IMR-90 (cell line): Measurements from ENCODE around the gene RUBCN. TPM values are rescaled to one million over a fixed set of nuclear protein-coding genes. Genes with fewer than 3 reads are reported as not detected.
A peak's percentile ranks its signal among the peaks of the same experiment; 100 is the strongest.
"Not testable (repeated sequence)": the region's sequence is repeated elsewhere in the genome, so short reads cannot be mapped to it uniquely, and the experiment has no call there.

Experiments used
- ATAC-seq: fragments of 200-7000 bp; cut with Tn5 transposase; 2 replicates; pipeline ENCODE4 v1.9.1; 2020; ENCODE audit warnings: low read depth, mild to moderate bottlenecking, moderate library complexity
- BruUV-seq: library from RNA; stranded (reverse); fragments of 400-500 nt; replicated peaks from 2 replicates; lab custom pipeline; 2021; lab: Mats Ljungman, UMichigan
- CTCF ChIA-PET: fragments of 300-600 bp; formaldehyde crosslinking; extraction: SDS; loops from one replicate; lab custom pipeline; 2021; ENCODE audit warnings: antibody characterized with exemption; lab: Yijun Ruan, JAX
- POLR2A ChIA-PET: fragments of 300-600 bp; sonication (Branson Sonifier 250); formaldehyde crosslinking; loops from one replicate; lab custom pipeline; 2022; ENCODE audit warnings: antibody characterized with exemption; ENCODE audit not compliant: unreplicated experiment; lab: Charles Lee
- DNase-seq: peaks from one replicate; pipeline ENCODE4 v3.0.0; 2013
- H2AFZ ChIP-seq: replicated peaks from 2 replicates; pipeline ENCODE3; 2013; ENCODE audit warnings: low read length, mild to moderate bottlenecking; ENCODE audit not compliant: poor library complexity
- H2AK5ac ChIP-seq: 2 replicates; pipeline ENCODE4 v1.6.1; 2013; ENCODE audit warnings: low read depth, low read length, inconsistent platforms
- H2AK9ac ChIP-seq: replicated peaks from 2 replicates; pipeline ENCODE3; 2013; ENCODE audit warnings: mild to moderate bottlenecking, low read depth, low read length, moderate library complexity; ENCODE audit not compliant: poor library complexity
- H2BK120ac ChIP-seq: 2 replicates; pipeline ENCODE4 v1.6.1; 2013; ENCODE audit warnings: low read depth, low read length, inconsistent platforms
- H2BK15ac ChIP-seq: 3 replicates; pipeline ENCODE4 v1.6.1; 2013; ENCODE audit warnings: low read depth, low read length, inconsistent platforms
- H2BK20ac ChIP-seq: 2 replicates; pipeline ENCODE4 v1.6.1; 2013; ENCODE audit warnings: low read depth, mild to moderate bottlenecking, inconsistent platforms, low read length, moderate library complexity
- H2BK5ac ChIP-seq: 2 replicates; pipeline ENCODE4 v1.6.1; 2013; ENCODE audit warnings: mild to moderate bottlenecking, low read depth, low read length, inconsistent platforms; ENCODE audit not compliant: poor library complexity, severe bottlenecking
- H3K14ac ChIP-seq: replicated peaks from 2 replicates; pipeline ENCODE4 v1.6.1; 2013; ENCODE audit warnings: low read depth, low read length, inconsistent platforms
- H3K18ac ChIP-seq: 2 replicates; pipeline ENCODE4 v1.6.1; 2013; ENCODE audit warnings: low read depth, low read length, control low read depth
- H3K23ac ChIP-seq: 2 replicates; pipeline ENCODE4 v1.6.1; 2013; ENCODE audit warnings: low read depth, low read length, inconsistent platforms
- H3K27ac ChIP-seq: 2 replicates; pipeline ENCODE4 v1.5.1; 2013; ENCODE audit warnings: mild to moderate bottlenecking, control low read depth, low read length; ENCODE audit not compliant: insufficient read depth
- H3K27me3 ChIP-seq: 2 replicates; pipeline ENCODE4 v1.6.1; 2013; ENCODE audit warnings: low read length; ENCODE audit not compliant: control insufficient read depth, insufficient read depth
- H3K36me3 ChIP-seq: 2 replicates; pipeline ENCODE4 v1.6.1; 2013; ENCODE audit warnings: low read length, mixed read lengths; ENCODE audit not compliant: control insufficient read depth, insufficient read depth
- H3K4ac ChIP-seq: 2 replicates; pipeline ENCODE4 v1.6.1; 2013; ENCODE audit warnings: low read depth, low read length, inconsistent platforms
- H3K4me1 ChIP-seq: 2 replicates; pipeline ENCODE4 v1.6.1; 2013; ENCODE audit warnings: low read length, mixed read lengths; ENCODE audit not compliant: control insufficient read depth, insufficient read depth
- H3K4me2 ChIP-seq: 2 replicates; pipeline ENCODE4 v1.6.1; 2013; ENCODE audit warnings: low read depth, mild to moderate bottlenecking, control low read depth, low read length, moderate library complexity
- H3K4me3 ChIP-seq: 2 replicates; pipeline ENCODE4 v1.5.1; 2013; ENCODE audit warnings: low read depth, mild to moderate bottlenecking, control low read depth, low read length, moderate library complexity; ENCODE audit not compliant: insufficient read depth
- H3K56ac ChIP-seq: 2 replicates; pipeline ENCODE4 v1.6.1; 2013; ENCODE audit warnings: low read length, inconsistent platforms; ENCODE audit not compliant: insufficient read depth; ENCODE audit errors: extremely low read depth
- H3K79me1 ChIP-seq, 2 experiments: 2 replicates each; pipeline ENCODE4 v1.6.1; 2013; ENCODE audit warnings: low read length in 2 of 2, inconsistent platforms in 1 of 2, low read depth in 1 of 2
- H3K9ac ChIP-seq: 2 replicates; pipeline ENCODE4 v1.6.1; 2013; ENCODE audit warnings: low read depth, low read length, control low read depth
- H3K9me1 ChIP-seq: 2 replicates; pipeline ENCODE4 v1.6.1; 2013; ENCODE audit warnings: low read length, inconsistent platforms; ENCODE audit not compliant: insufficient read depth
- H3K9me3 ChIP-seq: 2 replicates; pipeline ENCODE4 v1.6.1; 2013; ENCODE audit warnings: low read length; ENCODE audit not compliant: control insufficient read depth, insufficient read depth
- H4K20me1 ChIP-seq: 2 replicates; pipeline ENCODE4 v1.6.1; 2013; ENCODE audit warnings: low read length, inconsistent platforms; ENCODE audit not compliant: insufficient read depth
- H4K5ac ChIP-seq: 2 replicates; pipeline ENCODE4 v1.6.1; 2013; ENCODE audit warnings: mild to moderate bottlenecking, low read depth, low read length, control low read depth
- H4K8ac ChIP-seq, 2 experiments: 2 replicates each; pipeline ENCODE4 v1.6.1; 2013; ENCODE audit warnings: low read depth in 2 of 2, low read length in 2 of 2, control low read depth in 1 of 2, inconsistent platforms in 1 of 2
- H4K91ac ChIP-seq: 2 replicates; pipeline ENCODE4 v1.6.1; 2013; ENCODE audit warnings: low read depth, low read length, inconsistent platforms; ENCODE audit not compliant: insufficient read depth
- WGBS, 2 experiments: methylation state at CpG; one replicate each; pipeline versions ENCODE4 v1.1.5 to v1.1.7; 2013; ENCODE audit warnings: missing lambda C conversion rate in 2 of 2; ENCODE audit not compliant: insufficient read length in 1 of 2; ENCODE audit errors: extremely low coverage in 2 of 2; 5-methylcytosine and 5-hydroxymethylcytosine counted together
- dilution Hi-C: fragments of 300-500 bp; cut with HindIII; formaldehyde crosslinking; loops from one replicate; pipeline ENCODE4 v1.14.3; 2018; ENCODE audit warnings: low sequenced_read_pairs; ENCODE audit not compliant: unreplicated experiment
- in situ Hi-C: fragments of 300-500 bp; cut with MboI; formaldehyde crosslinking; loops from 3 replicates; pipeline ENCODE4 v1.14.3; 2019; ENCODE audit warnings: low sequenced_read_pairs, inconsistent platforms, mixed read lengths
- intact Hi-C: fragments of 100-400 bp; cut with micrococcal nuclease; formaldehyde crosslinking; loops from 2 replicates; pipeline ENCODE4 v1.10.0; 2022
- polyA plus RNA-seq, 3 experiments: library from polyadenylated mRNA; depleted of rRNA; stranded (reverse); fragments of >200 nt; gene quantifications; 2 replicates each; pipeline ENCODE4 v1.2.3, GENCODE V29; 2012; ENCODE audit warnings: low replicate concordance in 1 of 3
- total RNA-seq: library from RNA; depleted of rRNA; stranded (reverse); fragments of >200 nt; gene quantifications from 2 replicates; pipeline ENCODE4 v1.2.3, GENCODE V29; 2012

RUBCN gene
- total and polyA plus RNA-seq, 2 of the 4 experiments (the other 2 are of a cell fraction), result 10.8 to 12.6 TPM

DNA sequence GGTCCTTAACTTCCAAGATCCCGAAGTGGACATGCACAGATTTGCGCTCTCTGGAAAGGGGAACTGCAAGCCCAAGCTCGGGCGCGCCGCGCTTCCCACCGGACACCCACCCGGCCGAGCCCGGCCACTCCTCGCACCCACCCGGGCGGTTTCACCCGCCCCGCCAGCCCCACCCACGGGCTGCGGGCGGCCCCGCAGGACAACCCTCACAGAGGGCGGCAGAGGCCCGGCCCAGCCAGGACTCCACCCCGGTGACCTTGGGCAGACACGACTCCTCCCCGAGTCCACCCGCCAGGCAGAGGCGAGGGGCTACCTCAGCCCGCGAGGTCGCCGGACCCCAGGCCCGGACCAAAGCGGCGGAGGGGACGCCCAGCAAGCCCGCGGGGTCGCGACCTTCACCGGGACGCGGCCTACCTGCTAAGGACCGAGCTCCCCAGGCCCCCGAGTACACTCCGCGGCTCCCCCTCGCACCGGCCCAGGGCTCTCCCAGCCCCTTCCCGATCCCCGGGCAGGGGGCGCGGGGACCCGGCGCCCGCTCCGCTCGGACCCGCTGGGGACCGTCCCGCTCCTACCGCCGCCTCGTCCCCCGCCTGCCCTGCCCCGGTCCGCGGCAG is 109.4 kb downstream of the RUBCN start:
- no CpG with 5 or more reads among the region's 67 CpGs for WGBS, 2 experiments
- H3K4me1 ChIP-seq, H2AK9ac ChIP-seq, H3K18ac ChIP-seq, H3K23ac ChIP-seq, H3K27me3 ChIP-seq, H2BK120ac ChIP-seq, in situ Hi-C loops, POLR2A ChIA-PET, H2BK5ac ChIP-seq, H4K91ac ChIP-seq, H2BK20ac ChIP-seq, BruUV-seq, H3K9me1 ChIP-seq, H3K4ac ChIP-seq, H3K79me1 ChIP-seq, H3K9me3 ChIP-seq, H2AK5ac ChIP-seq, H3K56ac ChIP-seq, H2BK15ac ChIP-seq, CTCF ChIA-PET, H3K36me3 ChIP-seq, H2AFZ ChIP-seq, H4K5ac ChIP-seq, H3K14ac ChIP-seq, intact Hi-C loops, dilution Hi-C loops, DNase-seq, H4K20me1 ChIP-seq: not testable (repeated sequence)
- peak overlapping the region; percentile 69 for H3K4me3 ChIP-seq
- peak overlapping the region in 1 of 2 experiments; percentile 42; a peak in 1 of 4 replicates for H4K8ac ChIP-seq
- peak overlapping the region; percentile 69 for H3K4me2 ChIP-seq
- peak overlapping the region; percentile 52 for H3K9ac ChIP-seq
- H3K27ac ChIP-seq, result peak overlapping the region; percentile 71; the same call in 1 of the 2 replicates
- peak; percentile 77 for ATAC-seq
